RKO (cell line): ENCODE results near the gene BAG2.

Experiments
- DNase-seq: peaks from one replicate; pipeline ENCODE4 v3.0.0-alpha.2; 2016; ENCODE audit warnings: low spot score

The BAG2 gene

DNA sequence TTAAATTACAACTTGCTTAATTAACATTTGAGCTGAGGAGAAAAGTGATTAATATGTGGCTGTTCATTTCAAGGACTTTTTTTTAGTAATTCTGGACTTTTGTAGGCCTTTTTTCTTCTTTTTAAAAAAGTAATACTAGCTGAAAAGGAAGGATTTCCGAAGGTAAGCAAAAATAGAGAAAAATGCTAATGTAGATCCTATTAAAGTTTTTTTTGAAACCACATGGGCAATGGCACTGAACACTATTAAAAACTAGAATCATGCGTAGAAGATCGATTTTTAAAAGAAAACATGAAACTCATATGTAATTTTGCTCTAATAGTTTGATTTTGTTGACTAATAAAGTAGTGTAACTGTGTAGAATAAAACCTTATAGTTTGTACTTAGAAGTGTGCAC is 2.4 kb downstream of the BAG2 start:
- no peak for DNase-seq

- DNase-seq, result no peak
These were observed 5.6 kb downstream of the BAG2 start for GRCh38 chr6:57177545-57178265.

GRCh38 chr6:57180596-57180995 is 8.5 kb downstream of the BAG2 start:
- DNase-seq, result no peak

DNA sequence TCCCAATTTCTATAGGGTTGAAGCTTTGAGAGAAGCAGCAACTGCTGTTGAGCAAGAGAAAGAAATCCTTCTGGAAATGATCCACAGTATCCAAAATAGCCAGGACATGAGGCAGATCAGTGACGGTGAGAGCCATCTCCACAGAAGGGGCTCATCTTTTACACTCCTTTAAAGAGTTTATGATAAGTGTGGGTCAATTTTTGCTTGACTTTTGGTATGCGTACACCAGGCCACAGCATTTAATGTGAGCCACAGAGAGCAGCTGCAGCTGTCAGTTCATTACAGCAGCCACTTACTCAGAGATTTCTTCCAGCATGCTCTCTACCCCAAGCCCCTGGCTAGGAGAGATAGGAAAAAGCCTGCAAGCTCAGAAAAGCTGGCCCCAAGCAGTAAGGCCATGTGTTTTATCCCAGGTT is 9.9 kb downstream of the BAG2 start:
- no peak for DNase-seq

DNA sequence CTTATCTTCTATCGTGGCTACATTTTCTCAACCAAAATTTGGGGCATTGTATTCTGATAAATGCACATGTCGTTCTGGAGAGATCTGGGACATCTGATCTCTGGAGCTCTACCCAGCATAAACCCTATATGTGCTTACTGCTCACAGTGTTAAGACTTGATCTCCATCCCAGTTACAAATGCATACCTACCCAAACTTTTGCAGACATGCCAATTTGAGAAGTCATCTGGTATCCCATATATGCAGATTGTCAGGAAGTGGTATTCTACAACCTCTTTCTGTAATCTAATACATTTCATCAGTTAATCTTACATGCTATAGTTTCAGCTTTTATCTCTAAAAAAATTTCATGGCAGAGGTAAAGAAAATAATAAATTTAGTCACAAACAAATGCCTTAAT is 11.2 kb downstream of the BAG2 start:
- no peak for DNase-seq

GRCh38 chr6:57190140-57190539 is 18.0 kb downstream of the BAG2 start:
- DNase-seq, result peak; percentile 57

- no peak for DNase-seq
These were observed 21.1 kb downstream of the BAG2 start for GRCh38 chr6:57193177-57193576.

DNA sequence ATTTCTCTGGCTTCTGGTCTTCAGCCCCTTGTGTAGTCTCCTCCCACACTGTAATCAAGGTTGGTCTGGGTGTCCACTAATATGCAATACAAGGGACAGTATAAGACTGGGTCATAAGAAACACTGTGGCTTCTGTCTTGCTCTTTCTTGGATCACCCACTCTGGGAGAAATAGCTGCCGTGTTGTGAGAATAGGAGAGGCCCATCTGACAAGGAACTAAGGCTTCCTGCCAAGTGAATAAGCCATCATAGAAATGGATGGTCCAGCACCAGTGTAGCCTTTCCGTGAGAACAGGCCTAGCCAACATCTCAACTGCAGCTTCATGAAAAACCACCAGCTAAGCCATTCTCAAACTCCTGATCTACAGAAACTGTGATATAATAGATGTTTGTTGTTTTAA is 23.3 kb downstream of the BAG2 start:
- DNase-seq, result no peak

GRCh38 chr6:57198926-57199636 is 27.0 kb downstream of the BAG2 start:
- DNase-seq, result no peak

DNA sequence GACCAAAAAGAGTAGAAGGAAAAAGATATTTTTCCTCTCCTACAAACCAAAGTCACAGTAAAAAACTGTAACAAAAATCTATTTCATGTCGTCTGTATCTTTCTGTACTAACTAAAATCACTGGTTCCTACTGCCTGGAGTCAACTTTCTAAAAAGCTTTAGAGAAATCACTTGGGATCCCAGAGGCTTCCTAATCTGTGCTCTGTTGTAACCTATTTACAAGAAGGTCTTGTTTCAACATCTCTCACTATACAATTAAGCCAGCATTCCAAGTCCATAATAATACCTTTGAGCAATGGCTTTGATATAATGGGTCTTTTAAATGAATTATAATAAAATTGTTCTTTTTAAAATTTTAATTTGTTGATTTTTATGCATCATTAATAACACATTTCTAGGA is 29.6 kb downstream of the BAG2 start:
- DNase-seq, result no peak

GRCh38 chr6:57205550-57206328 is 33.6 kb downstream of the BAG2 start:
- DNase-seq, result no peak

DNA sequence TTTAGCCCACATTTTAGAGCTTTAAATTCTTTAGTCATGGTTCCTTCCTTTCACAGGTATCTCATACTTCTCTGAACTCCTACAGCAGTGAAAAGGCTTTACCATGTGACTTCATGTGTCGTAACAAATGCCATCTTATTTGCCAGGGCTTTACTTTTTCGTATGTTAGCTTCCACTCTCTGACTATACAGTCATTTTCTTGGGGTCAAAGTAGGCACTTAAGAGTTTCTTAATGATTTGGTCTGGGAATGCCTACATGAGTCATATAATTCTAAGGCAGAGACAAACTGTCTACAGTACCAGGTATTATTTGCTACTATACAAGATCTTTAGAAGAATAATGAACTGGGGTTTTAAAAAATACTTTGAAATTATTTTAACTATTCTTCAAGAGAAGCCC is 35.0 kb downstream of the BAG2 start:
- no peak for DNase-seq

GRCh38 chr6:57207872-57208271 is 35.7 kb downstream of the BAG2 start:
- no peak for DNase-seq

GRCh38 chr6:57209030-57209429 is 36.9 kb downstream of the BAG2 start:
- DNase-seq, result no peak

DNA sequence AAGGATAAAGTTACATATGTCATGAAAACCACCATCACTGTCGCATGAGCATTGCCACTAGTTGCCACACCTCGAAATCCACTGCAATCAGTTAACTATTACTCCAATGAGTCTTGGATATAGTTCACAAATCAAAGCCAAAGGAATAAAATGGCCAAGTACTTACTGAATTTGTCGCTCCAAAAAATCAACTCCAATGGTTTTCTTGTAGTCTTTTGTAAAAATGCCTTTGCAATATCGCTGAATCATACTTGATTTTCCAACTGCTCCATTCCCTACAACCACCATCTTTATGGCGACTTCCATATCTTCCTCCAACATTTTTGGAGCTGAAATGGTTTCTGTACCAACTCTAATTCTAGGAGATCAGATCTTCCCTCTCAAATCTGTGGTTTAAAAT is 37.9 kb downstream of the BAG2 start:
- no peak for DNase-seq

GRCh38 chr6:57215260-57215659 is 43.1 kb downstream of the BAG2 start:
- no peak for DNase-seq

DNA sequence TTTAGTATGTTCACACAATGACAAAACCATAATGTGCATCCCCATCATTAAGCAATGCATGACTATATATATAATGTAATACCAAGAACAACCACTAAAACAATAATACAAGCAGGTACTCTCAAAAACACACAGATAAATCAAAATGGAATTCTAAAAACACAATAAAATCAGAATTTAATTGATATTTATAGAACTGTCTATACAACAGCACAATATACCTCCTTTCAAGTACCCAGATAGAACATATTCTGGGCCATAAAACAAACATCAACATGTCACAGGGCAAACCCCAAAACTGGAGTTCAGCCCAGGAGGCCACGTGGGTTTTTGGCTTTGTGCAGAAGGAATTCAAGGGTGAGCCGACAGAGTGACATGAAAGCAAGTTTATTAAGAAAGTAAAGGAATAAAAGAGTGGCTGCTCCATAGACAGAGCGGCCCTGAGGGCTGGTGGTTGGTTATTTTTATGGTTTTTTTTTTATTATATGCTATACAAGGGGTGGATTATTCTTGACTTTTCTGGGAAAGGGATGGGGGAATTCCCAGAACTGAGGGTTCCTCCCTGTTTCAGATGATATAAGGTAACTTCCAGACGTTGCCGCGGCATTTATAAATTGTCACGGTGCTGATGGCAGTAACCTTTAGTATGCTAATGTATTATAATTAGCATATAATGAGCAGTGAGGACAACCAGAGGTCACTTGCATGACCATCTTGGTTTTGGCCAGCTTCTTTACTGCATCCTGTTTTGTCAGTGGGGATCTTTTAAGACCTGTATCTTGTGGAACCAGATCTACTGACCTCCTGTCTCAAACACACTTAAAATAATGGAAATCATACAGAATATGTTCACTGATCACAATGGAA is 44.3 kb downstream of the BAG2 start:
- no peak for DNase-seq

DNA sequence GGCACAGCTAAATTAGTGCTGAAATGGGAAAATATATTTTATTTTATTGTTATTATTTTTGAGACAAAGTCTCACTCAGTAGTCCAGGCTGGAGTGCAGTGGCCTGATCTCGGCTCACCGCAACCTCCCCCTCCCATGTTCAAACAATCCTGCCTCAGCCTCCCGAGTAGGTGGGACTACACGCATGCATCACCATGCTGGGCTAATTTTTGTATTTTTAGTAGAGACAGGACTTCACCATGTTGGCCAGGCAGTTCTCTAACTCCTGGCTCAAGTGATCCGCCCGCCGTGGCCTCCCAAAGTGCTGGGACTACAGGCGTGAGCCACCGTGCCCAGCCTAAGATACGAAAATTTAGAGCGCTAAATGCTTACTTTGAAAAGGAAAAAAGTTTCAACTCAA is 45.1 kb downstream of the BAG2 start:
- no peak for DNase-seq

DNA sequence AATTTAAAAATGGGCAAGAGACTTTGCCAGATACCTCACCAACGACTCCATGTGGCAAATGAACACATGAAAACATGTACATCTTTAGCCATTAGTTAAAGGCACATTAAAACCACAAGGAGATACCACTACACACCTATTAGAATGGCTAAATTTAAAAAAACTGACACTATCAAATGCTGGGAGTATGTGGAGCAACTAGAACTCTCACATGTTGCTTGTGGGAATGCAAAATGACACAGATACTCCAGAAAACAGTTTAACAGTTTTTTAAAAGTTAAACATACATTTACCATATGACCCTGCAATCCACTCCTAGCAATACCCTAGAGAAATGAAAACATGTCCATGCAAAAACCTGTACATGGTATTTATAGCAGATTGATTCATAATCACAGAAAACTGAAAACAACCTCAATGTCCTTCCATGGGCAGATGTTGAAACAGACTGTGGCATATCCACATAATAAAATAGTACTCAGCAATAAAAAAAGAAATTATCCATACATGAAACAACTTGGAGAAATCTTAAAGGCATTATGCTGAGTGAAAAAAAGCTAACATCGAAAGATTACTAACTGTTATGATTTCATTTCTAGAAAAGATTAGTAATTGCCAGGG is 48.1 kb downstream of the BAG2 start:
- no peak for DNase-seq

- DNase-seq, result peak; percentile 81
These were observed 49.2 kb downstream of the BAG2 start for GRCh38 chr6:57221191-57221935.
